Amniotic epithelial cell (primary cell): Measurements from ENCODE around the gene HCN4.
A peak's percentile ranks its signal among the peaks of the same experiment; 100 is the strongest.
"Not testable (repeated sequence)": the region's sequence is repeated elsewhere in the genome, so short reads cannot be mapped to it uniquely, and the experiment has no call there.

Source experiments
- DNase-seq: peaks from one replicate; pipeline ENCODE4 v3.0.0-alpha.2; 2010; ENCODE audit warnings: low read depth

HCN4 gene

GRCh38 chr15:73325191-73325861, 43.4 kb downstream of the HCN4 start:
- DNase-seq, result no peak

GRCh38 chr15:73324496-73325170, 44.1 kb downstream of the HCN4 start:
- no peak for DNase-seq

- no peak for DNase-seq
Observed at GRCh38 chr15:73323956-73324355, 44.8 kb downstream of the HCN4 start.

GRCh38 chr15:73323374-73323955, 45.3 kb downstream of the HCN4 start:
- no peak for DNase-seq

GRCh38 chr15:73322665-73323373, 45.9 kb downstream of the HCN4 start:
- no peak for DNase-seq

- no peak for DNase-seq
Observed at GRCh38 chr15:73321496-73322450, 47.0 kb downstream of the HCN4 start.

- no peak for DNase-seq
Observed at GRCh38 chr15:73320619-73321180, 48.1 kb downstream of the HCN4 start.

- no peak for DNase-seq
Observed at GRCh38 chr15:73319460-73320245, 49.1 kb downstream of the HCN4 start.

- no peak for DNase-seq
Observed at GRCh38 chr15:73318463-73319351, 50.1 kb downstream of the HCN4 start.

GRCh38 chr15:73317651-73318462, 50.9 kb downstream of the HCN4 start:
- DNase-seq, result no peak

GRCh38 chr15:73313861-73314260, 54.9 kb downstream of the HCN4 start:
- peak; percentile 27 for DNase-seq

GRCh38 chr15:73308305-73308704, 60.5 kb downstream of the HCN4 start:
- DNase-seq, result no peak

GRCh38 chr15:73305331-73306211, 63.2 kb downstream of the HCN4 start:
- DNase-seq, result peak; percentile 70

GRCh38 chr15:73303636-73304035, 65.1 kb downstream of the HCN4 start:
- DNase-seq, result no peak

GRCh38 chr15:73300286-73300685, 68.5 kb downstream of the HCN4 start:
- DNase-seq, result not testable (repeated sequence)

GRCh38 chr15:73298522-73299245, 70.1 kb downstream of the HCN4 start:
- no peak for DNase-seq
